AG09319 (cell line): ENCODE results near the gene MC5R.
A peak's percentile ranks its signal among the peaks of the same experiment; 100 is the strongest.

ENCODE experiments used
- DNase-seq: peaks from one replicate; pipeline ENCODE4 v3.0.0-alpha.2; 2010; ENCODE audit warnings: low read depth; ENCODE audit errors: extremely low read depth
- TF ChIP-seq, protein P1 (sequence below): IDR thresholded peaks from 2 replicates; pipeline ENCODE4 v1.5.1; 2011; ENCODE audit warnings: low read depth, mild to moderate bottlenecking, inconsistent platforms, low read length, moderate library complexity

Gene MC5R

DNA sequence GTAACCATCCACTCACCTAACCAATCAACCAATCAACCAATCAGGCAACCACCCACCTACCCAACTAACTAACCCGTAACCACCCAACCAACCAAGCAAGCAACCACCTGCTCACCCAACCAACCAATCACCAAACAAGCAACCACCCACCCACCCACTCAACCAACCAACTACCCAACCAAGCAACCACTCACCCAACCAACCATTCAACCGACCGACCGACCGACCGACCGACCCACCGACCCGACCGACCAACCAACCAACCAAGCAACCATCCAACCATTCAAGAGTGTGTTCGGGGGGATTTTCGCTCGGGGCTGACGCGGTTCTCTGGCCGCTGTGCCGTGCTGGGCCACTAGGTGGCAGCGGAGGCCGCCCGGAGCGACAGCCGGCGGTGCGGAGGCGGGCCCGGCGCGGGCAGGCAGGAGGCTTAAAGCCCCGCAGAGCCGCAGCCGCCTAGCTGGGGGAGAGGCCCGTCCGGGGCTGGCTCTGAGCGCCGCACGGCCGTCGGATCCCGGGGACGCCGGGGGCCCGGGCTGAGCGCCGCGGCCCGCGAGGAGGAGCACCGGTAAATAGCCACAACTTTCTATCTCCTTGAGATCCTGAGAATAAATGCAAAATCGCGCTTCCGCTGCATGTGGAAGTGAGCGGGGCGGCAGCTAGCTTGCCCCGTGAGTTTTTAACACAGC, at the start of gene MC5R:
TSS of gene MC5R (plus strand) at position 443 of the 689 bp plus-strand sequence. CDS start 1,617 bp downstream, outside the sequence.
- TF ChIP-seq, protein P1, sequence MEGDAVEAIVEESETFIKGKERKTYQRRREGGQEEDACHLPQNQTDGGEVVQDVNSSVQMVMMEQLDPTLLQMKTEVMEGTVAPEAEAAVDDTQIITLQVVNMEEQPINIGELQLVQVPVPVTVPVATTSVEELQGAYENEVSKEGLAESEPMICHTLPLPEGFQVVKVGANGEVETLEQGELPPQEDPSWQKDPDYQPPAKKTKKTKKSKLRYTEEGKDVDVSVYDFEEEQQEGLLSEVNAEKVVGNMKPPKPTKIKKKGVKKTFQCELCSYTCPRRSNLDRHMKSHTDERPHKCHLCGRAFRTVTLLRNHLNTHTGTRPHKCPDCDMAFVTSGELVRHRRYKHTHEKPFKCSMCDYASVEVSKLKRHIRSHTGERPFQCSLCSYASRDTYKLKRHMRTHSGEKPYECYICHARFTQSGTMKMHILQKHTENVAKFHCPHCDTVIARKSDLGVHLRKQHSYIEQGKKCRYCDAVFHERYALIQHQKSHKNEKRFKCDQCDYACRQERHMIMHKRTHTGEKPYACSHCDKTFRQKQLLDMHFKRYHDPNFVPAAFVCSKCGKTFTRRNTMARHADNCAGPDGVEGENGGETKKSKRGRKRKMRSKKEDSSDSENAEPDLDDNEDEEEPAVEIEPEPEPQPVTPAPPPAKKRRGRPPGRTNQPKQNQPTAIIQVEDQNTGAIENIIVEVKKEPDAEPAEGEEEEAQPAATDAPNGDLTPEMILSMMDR, result peak; percentile 66
- no peak for DNase-seq

DNA sequence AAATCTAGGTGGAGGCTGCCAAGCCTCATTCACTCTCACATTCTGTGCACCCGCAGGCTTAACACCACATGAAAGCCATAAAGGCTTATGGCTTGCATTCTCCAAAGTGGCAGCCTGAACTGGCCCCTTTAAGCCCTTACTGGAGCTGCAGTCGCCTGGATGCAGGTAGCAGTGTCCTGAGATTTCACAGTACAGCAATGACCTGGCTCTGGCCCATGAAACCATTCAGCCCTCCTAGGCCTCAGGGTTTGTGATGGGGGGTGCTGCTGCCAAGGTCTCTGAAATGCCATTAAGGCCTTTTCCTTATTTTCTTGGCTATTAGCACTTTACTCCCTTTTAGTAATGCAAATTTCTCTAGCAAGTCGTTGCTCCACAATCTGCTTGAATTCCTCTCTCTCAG, 48.9 kb upstream of the MC5R start:
- TF ChIP-seq, protein P1, result no peak
- DNase-seq, result no peak

DNA sequence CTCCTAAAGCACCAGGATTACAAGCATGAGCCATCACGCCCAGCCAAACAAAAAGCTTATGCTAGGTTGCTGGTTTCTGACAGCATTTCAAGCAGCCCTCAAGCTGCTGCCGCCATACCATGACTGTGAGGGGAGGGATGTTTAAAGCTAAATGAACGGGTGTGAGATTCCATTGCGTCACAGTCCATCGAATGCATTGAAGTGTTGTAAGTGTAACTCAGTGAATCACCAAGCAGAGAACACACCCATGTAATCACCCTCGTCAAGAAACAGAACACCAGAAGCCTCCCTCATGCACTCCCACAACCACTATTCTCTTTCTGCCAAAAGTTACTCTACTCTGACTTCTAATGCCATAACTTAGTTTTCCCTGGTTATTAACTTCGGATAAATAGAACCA, 32.8 kb upstream of the MC5R start:
- TF ChIP-seq, protein P1, result no peak
- DNase-seq, result no peak

DNA sequence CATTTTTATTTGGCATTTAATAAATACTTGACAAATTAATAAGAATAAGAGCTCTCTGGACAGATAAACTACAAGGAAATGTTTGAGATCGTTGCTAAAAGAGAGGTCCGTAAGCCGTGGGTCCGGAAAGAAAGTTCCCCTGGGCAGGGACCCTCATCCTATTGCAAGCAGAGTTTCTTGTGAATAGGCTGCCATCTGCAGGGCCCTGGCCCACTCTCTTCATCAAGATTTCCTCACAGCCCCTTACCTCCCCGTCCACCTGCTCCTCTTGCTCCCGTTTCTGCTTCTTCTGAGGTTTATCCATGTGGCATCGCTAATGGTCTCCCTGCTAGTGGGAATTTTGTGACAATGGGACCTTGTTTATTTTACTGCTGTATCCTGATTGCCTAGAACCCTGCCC, 30.1 kb upstream of the MC5R start:
- no peak for DNase-seq
- TF ChIP-seq, protein P1, result no peak

DNA sequence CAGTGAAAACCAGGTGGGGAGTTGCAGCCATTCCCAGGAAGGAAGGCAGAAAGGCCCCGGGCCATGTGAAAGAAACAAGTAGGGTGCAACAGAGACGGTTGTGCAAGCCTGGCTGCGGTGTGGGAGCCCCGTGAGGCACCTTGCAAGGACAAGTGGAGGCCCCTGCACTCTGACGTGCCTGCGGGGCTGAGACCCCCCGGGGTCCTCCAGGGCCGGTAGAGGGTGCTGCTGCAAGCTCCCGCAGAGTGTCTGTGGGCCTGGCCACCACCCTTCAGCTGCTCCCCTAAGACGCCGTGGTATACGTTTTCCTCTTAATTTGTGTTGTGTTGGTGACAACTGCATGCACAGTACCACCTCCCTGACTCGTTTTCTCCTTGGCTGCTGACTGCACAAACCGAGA, 27.4 kb upstream of the MC5R start:
- no peak for DNase-seq

DNA sequence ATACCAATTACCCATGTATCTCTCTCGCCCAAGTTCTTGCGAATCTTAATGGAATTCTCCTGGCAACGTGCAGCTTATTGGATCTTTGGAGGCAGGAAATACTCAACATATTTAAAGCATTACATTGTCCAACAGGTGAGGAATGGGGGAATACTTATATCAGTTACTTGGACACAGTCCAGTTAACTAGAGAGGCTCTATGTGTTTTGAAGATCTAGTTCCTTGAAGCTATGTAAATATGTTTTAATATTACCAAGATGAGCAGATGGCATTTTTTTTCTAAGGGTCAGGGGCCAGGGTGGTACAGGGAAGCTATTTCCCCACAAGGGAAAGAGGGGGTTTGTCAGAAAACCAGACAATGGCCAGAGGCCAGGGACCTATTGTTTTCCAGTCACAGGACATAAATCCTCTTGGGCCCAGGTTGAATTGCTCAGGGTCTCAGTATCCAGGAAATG, 26.8 kb upstream of the MC5R start:
- TF ChIP-seq, protein P1, result no peak
- DNase-seq, result no peak

More for the DNA sequence above, 27.4 kb upstream of the MC5R start:
- TF ChIP-seq, protein P1, result no peak

DNA sequence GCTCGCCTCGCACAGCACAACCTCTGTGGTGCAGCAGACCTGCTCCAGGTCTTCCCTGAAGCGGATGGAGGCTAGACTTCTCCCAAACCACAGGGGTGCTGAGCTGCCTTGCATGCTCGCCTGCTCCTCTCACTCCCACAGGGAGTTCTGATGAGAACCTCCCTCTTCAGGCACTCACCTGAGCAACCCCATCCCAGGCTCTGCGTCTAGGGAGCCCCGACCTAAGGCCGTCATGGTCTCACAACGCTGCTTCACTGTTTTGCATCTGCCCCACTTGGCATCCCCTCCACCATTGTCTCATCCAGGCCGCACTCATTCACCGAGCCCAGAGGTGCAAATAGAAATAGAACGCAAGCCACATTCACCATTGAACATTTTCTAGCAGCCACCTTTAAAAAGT, 24.6 kb upstream of the MC5R start:
- TF ChIP-seq, protein P1, result no peak

More for the DNA sequence above, 24.6 kb upstream of the MC5R start:
- no peak for DNase-seq
